ENCODE results near the gene BRCC3. TPM values are rescaled to one million over a fixed set of nuclear protein-coding genes. Genes with fewer than 3 reads are reported as not detected.
A peak's percentile ranks its signal among the peaks of the same experiment; 100 is the strongest.

The BRCC3 gene
- total and polyA plus RNA-seq, 2 of the 13 experiments (the other 11 are each of a cell fraction or from before 2014, with no cell fraction given) = 19.8 to 24.3 TPM

DNA sequence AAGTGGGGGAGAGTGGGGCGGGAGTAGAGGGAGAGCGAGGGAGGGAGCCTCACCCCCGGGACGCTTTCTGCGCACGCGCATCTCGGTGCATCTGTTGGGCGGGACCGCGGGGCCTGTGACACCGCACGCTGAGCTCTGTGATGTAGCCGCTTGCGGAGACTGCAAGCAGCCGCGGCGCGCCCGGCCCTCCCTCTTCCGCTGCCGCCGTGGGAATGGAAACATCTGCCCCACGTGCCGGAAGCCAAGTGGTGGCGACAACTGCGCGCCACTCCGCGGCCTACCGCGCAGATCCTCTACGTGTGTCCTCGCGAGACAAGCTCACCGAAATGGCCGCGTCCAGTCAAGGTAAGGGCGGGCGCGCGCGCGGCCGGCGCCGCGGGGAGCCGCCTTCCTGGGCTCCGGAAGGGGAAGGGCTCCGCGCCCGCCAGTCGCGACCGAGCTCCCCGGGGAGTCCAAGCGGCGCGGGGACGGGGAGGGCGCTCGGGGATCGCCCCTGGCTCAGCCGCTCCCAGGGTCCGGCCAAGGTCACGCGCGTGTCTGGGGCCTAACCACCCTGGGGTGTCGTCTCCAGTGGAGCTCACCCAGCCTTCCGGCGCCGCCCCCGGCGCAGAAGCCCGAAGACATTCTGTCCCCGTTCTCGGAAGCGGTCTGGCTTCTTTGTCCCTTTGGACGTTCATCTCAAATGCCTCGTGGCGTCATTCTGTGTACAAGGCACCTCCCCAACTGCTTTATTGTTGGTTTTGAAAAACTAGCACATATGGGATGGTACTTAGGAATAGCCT lies 44.4 kb upstream of the BRCC3 start, which contains the start of gene FUNDC2 (continued):
- TF ChIP-seq ZNF143 (CRISPR knock-in tag; IDR thresholded peaks at IDR 0.05) (no peak), ZNF703 (CRISPR knock-in tag; IDR thresholded peaks at IDR 0.05; ENCODE audit: borderline replicate concordance) (no peak), NR3C1 (CRISPR knock-in tag; IDR thresholded peaks at IDR 0.05) (no peak), POGZ (CRISPR knock-in tag; IDR thresholded peaks at IDR 0.05) (peak; percentile 45; the same call in 1 of the 2 replicates), NPAS2 (CRISPR knock-in tag; IDR thresholded peaks at IDR 0.05; ENCODE audit: borderline replicate concordance) (no peak), SATB2 (CRISPR knock-in tag; IDR thresholded peaks at IDR 0.05) (no peak), KDM5A (IDR thresholded peaks at IDR 0.05; ENCODE audit: borderline replicate concordance, low read length) (no peak), ESRRA (CRISPR knock-in tag; IDR thresholded peaks at IDR 0.05; ENCODE audit: low read depth) (no peak), GABPA (IDR thresholded peaks at IDR 0.05; ENCODE audit: low read depth, low read length) (peak; percentile 49), GABPA (CRISPR knock-in tag; IDR thresholded peaks at IDR 0.05; ENCODE audit: low read depth) (peak; percentile 71), ZNF501 (CRISPR knock-in tag; IDR thresholded peaks at IDR 0.05) (no peak), TAF1 (CRISPR knock-in tag; IDR thresholded peaks at IDR 0.05) (peak; percentile 64; the same call in 1 of the 2 replicates), ISX (CRISPR knock-in tag; conservative IDR thresholded peaks at IDR 0.05) (no peak), ZNF205 (CRISPR knock-in tag; IDR thresholded peaks at IDR 0.05) (no peak), ZNF883 (CRISPR knock-in tag; IDR thresholded peaks at IDR 0.05; ENCODE audit: not compliant biosample characterization) (peak; percentile 62), ZNF563 (CRISPR knock-in tag; IDR thresholded peaks at IDR 0.05) (peak; percentile 39; the same call in 1 of the 2 replicates), ADNP (CRISPR knock-in tag; IDR thresholded peaks at IDR 0.05) (no peak), FOXM1 (CRISPR knock-in tag; IDR thresholded peaks at IDR 0.05) (no peak), ZNF724P (CRISPR knock-in tag; IDR thresholded peaks at IDR 0.05; ENCODE audit: borderline replicate concordance) (no peak), SP4 (CRISPR knock-in tag; IDR thresholded peaks at IDR 0.05) (no peak), ZMYM2 (CRISPR knock-in tag; IDR thresholded peaks at IDR 0.05) (no peak)
- TF ChIP-seq, protein P1, sequence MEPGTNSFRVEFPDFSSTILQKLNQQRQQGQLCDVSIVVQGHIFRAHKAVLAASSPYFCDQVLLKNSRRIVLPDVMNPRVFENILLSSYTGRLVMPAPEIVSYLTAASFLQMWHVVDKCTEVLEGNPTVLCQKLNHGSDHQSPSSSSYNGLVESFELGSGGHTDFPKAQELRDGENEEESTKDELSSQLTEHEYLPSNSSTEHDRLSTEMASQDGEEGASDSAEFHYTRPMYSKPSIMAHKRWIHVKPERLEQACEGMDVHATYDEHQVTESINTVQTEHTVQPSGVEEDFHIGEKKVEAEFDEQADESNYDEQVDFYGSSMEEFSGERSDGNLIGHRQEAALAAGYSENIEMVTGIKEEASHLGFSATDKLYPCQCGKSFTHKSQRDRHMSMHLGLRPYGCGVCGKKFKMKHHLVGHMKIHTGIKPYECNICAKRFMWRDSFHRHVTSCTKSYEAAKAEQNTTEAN (CRISPR knock-in tag; conservative IDR thresholded peaks at IDR 0.05) = no peak
- TF ChIP-seq, protein P2, sequence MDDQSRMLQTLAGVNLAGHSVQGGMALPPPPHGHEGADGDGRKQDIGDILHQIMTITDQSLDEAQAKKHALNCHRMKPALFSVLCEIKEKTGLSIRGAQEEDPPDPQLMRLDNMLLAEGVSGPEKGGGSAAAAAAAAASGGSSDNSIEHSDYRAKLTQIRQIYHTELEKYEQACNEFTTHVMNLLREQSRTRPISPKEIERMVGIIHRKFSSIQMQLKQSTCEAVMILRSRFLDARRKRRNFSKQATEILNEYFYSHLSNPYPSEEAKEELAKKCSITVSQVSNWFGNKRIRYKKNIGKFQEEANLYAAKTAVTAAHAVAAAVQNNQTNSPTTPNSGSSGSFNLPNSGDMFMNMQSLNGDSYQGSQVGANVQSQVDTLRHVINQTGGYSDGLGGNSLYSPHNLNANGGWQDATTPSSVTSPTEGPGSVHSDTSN (CRISPR knock-in tag; IDR thresholded peaks at IDR 0.05; ENCODE audit: borderline replicate concordance) = no peak
- TF ChIP-seq, protein P3, sequence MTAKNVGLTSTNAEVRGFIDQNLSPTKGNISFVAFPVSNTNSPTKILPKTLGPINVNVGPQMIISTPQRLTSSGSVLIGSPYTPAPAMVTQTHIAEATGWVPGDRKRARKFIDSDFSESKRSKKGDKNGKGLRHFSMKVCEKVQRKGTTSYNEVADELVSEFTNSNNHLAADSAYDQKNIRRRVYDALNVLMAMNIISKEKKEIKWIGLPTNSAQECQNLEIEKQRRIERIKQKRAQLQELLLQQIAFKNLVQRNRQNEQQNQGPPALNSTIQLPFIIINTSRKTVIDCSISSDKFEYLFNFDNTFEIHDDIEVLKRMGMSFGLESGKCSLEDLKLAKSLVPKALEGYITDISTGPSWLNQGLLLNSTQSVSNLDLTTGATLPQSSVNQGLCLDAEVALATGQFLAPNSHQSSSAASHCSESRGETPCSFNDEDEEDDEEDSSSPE (CRISPR knock-in tag; IDR thresholded peaks at IDR 0.05) = peak; percentile 90
- TF ChIP-seq, protein P4, sequence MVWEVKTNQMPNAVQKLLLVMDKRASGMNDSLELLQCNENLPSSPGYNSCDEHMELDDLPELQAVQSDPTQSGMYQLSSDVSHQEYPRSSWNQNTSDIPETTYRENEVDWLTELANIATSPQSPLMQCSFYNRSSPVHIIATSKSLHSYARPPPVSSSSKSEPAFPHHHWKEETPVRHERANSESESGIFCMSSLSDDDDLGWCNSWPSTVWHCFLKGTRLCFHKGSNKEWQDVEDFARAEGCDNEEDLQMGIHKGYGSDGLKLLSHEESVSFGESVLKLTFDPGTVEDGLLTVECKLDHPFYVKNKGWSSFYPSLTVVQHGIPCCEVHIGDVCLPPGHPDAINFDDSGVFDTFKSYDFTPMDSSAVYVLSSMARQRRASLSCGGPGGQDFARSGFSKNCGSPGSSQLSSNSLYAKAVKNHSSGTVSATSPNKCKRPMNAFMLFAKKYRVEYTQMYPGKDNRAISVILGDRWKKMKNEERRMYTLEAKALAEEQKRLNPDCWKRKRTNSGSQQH (CRISPR knock-in tag; IDR thresholded peaks at IDR 0.05; ENCODE audit: low read depth) = no peak

Data from HepG2 (cell line).